ENCODE data around the gene SRL. TPM values are rescaled to one million over a fixed set of nuclear protein-coding genes. Genes with fewer than 3 reads are reported as not detected.
A peak's percentile ranks its signal among the peaks of the same experiment; 100 is the strongest.

Gene SRL
- polyA plus RNA-seq, 1 donor from 2014 or later, result not detected

DNA sequence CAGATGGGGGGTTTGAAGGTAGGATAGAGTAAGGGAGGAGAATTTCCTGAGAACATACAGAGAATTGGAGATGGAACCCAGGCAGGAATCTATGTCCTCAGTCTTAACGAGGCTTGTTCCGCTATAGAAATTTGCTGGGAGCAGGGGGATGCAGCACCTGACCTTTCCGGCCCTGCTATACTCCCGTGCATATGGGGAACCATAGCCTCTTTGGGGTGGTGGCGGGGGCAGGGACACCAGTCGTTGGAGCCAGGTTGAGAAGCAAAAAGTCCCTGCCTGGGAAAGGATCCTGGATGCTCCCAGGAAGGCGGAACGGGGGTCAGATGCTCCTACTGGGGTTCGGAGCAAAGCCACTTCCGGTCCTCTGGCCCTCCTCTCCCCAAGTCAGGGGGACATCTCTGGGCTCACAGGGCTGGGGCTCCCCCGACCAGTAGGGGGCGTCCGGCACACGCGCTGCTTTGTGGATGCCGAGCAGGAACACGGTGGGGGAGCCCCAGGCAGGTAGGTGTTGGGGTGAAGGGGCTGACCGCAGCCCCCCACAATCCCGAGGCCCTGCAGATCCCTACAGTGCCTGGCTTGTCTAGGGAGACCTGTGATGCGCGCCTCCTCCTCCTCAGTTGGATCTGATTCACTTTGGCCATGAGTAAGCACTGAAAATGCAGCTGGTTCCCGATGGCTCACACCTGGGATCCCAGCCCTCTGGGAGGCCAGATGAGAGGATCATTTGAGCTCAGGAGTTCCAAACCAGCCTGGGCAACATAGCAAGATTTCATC lies 46.5 kb upstream of the SRL start:
- TF ChIP-seq RAD21 (conservative IDR thresholded peaks at IDR 0.05), result peak; percentile 76
- TF ChIP-seq POLR2AphosphoS5 (IDR thresholded peaks at IDR 0.05), result no peak
- peak; percentile 76 for TF ChIP-seq SMC3 (conservative IDR thresholded peaks at IDR 0.05; ENCODE audit: poor library complexity)
- TF ChIP-seq, protein P1, sequence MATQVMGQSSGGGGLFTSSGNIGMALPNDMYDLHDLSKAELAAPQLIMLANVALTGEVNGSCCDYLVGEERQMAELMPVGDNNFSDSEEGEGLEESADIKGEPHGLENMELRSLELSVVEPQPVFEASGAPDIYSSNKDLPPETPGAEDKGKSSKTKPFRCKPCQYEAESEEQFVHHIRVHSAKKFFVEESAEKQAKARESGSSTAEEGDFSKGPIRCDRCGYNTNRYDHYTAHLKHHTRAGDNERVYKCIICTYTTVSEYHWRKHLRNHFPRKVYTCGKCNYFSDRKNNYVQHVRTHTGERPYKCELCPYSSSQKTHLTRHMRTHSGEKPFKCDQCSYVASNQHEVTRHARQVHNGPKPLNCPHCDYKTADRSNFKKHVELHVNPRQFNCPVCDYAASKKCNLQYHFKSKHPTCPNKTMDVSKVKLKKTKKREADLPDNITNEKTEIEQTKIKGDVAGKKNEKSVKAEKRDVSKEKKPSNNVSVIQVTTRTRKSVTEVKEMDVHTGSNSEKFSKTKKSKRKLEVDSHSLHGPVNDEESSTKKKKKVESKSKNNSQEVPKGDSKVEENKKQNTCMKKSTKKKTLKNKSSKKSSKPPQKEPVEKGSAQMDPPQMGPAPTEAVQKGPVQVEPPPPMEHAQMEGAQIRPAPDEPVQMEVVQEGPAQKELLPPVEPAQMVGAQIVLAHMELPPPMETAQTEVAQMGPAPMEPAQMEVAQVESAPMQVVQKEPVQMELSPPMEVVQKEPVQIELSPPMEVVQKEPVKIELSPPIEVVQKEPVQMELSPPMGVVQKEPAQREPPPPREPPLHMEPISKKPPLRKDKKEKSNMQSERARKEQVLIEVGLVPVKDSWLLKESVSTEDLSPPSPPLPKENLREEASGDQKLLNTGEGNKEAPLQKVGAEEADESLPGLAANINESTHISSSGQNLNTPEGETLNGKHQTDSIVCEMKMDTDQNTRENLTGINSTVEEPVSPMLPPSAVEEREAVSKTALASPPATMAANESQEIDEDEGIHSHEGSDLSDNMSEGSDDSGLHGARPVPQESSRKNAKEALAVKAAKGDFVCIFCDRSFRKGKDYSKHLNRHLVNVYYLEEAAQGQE (IDR thresholded peaks at IDR 0.05; ENCODE audit: borderline replicate concordance), result no peak
- no peak for TF ChIP-seq EP300 (conservative IDR thresholded peaks at IDR 0.05; ENCODE audit: poor library complexity, severe bottlenecking)
- TF ChIP-seq TAF1 (IDR thresholded peaks at IDR 0.05; ENCODE audit: low read depth), result no peak
- TF ChIP-seq MXI1 (conservative IDR thresholded peaks at IDR 0.05; ENCODE audit: poor library complexity, severe bottlenecking), result no peak
- no peak for TF ChIP-seq EZH2 (IDR thresholded peaks at IDR 0.05; ENCODE audit: borderline replicate concordance, insufficient read depth, low read length, poor library complexity, severe bottlenecking)
- TF ChIP-seq, protein P2, sequence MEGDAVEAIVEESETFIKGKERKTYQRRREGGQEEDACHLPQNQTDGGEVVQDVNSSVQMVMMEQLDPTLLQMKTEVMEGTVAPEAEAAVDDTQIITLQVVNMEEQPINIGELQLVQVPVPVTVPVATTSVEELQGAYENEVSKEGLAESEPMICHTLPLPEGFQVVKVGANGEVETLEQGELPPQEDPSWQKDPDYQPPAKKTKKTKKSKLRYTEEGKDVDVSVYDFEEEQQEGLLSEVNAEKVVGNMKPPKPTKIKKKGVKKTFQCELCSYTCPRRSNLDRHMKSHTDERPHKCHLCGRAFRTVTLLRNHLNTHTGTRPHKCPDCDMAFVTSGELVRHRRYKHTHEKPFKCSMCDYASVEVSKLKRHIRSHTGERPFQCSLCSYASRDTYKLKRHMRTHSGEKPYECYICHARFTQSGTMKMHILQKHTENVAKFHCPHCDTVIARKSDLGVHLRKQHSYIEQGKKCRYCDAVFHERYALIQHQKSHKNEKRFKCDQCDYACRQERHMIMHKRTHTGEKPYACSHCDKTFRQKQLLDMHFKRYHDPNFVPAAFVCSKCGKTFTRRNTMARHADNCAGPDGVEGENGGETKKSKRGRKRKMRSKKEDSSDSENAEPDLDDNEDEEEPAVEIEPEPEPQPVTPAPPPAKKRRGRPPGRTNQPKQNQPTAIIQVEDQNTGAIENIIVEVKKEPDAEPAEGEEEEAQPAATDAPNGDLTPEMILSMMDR (IDR thresholded peaks at IDR 0.05; ENCODE audit: poor library complexity, severe bottlenecking), result peak; percentile 80
- Histone ChIP-seq H4K20me1 (ENCODE audit: insufficient read depth) (no peaks in the 10 kb centered on the region), H3K27ac (ENCODE audit: low read length) (no peak overlapping the region), H3K36me3 (ENCODE audit: insufficient read depth, low read length) (no peaks in the 10 kb centered on the region), H3K9me2 (ENCODE audit: insufficient read depth, low read length) (no peaks in the 10 kb centered on the region), H3K9ac (ENCODE audit: low read length) (no peak overlapping the region), H3F3A (ENCODE audit: insufficient read depth, low read length, poor library complexity, severe bottlenecking) (no peaks in the 10 kb centered on the region), H3K79me2 (replicated peaks; ENCODE audit: insufficient read depth, low read length) (no peaks in the 10 kb centered on the region), H2AFZ (ENCODE audit: low read depth, low read length) (no peak overlapping the region), H3K9me3 (ENCODE audit: low read length) (no peaks in the 10 kb centered on the region), H3K27me3 (ENCODE audit: insufficient read depth, low read depth, low read length) (no peaks in the 10 kb centered on the region), H3K4me2 (ENCODE audit: low read length) (no peak overlapping the region), H3K4me3 (ENCODE audit: low read length) (no peak overlapping the region)

GRCh38 chr16:4285167-4285566 lies 43.3 kb upstream of the SRL start:
- Histone ChIP-seq H3K9me2 (ENCODE audit: insufficient read depth, low read length) (no peaks in the 10 kb centered on the region), H3K9ac (ENCODE audit: low read length) (no peak overlapping the region), H3K27ac (ENCODE audit: low read length) (no peak overlapping the region), H3K36me3 (ENCODE audit: insufficient read depth, low read length) (no peaks in the 10 kb centered on the region), H3F3A (ENCODE audit: insufficient read depth, low read length, poor library complexity, severe bottlenecking) (no peaks in the 10 kb centered on the region), H3K4me3 (ENCODE audit: low read length) (no peak overlapping the region), H3K27me3 (ENCODE audit: insufficient read depth, low read depth, low read length) (no peaks in the 10 kb centered on the region), H3K9me3 (ENCODE audit: low read length) (no peaks in the 10 kb centered on the region), H3K4me2 (ENCODE audit: low read length) (no peak overlapping the region), H4K20me1 (ENCODE audit: insufficient read depth) (no peaks in the 10 kb centered on the region), H2AFZ (ENCODE audit: low read depth, low read length) (no peak overlapping the region), H3K79me2 (replicated peaks; ENCODE audit: insufficient read depth, low read length) (no peaks in the 10 kb centered on the region)
- TF ChIP-seq, protein P2 (IDR thresholded peaks at IDR 0.05; ENCODE audit: poor library complexity, severe bottlenecking), result no peak
- TF ChIP-seq TAF1 (IDR thresholded peaks at IDR 0.05; ENCODE audit: low read depth) (no peak), MXI1 (conservative IDR thresholded peaks at IDR 0.05; ENCODE audit: poor library complexity, severe bottlenecking) (no peak), SMC3 (conservative IDR thresholded peaks at IDR 0.05; ENCODE audit: poor library complexity) (no peak), EP300 (conservative IDR thresholded peaks at IDR 0.05; ENCODE audit: poor library complexity, severe bottlenecking) (no peak), RAD21 (conservative IDR thresholded peaks at IDR 0.05) (no peak), POLR2AphosphoS5 (IDR thresholded peaks at IDR 0.05) (no peak)
- TF ChIP-seq, protein P1 (IDR thresholded peaks at IDR 0.05; ENCODE audit: borderline replicate concordance), result no peak
